ENCODE results near the gene IDUA.

- TF ChIP-seq EZH2 (IDR thresholded peaks at IDR 0.05; ENCODE audit: insufficient read depth, poor library complexity, severe bottlenecking) (no peak), EZH2phosphoT487 (IDR thresholded peaks at IDR 0.05; ENCODE audit: insufficient read depth, low read depth) (no peak)
These were observed 21.6 kb upstream of the IDUA start for GRCh38 chr4:965048-965765.
